Mesendoderm (in vitro differentiated cells): ENCODE measurements around the gene NBEAL2.

ENCODE experiments used
- DNase-seq: peaks from one replicate; pipeline ENCODE4 v3.0.0; 2013
- H2AK5ac ChIP-seq: 2 replicates; pipeline ENCODE4 v1.6.1; 2013; ENCODE audit warnings: low read length, inconsistent platforms
- H2BK120ac ChIP-seq: 2 replicates; pipeline ENCODE4 v1.6.1; 2013; ENCODE audit warnings: low read depth, mild to moderate bottlenecking, low read length, moderate library complexity, mixed read lengths
- H2BK15ac ChIP-seq: replicated peaks from 2 replicates; pipeline ENCODE4 v1.6.1; 2013; ENCODE audit warnings: low read depth, mild to moderate bottlenecking, moderate library complexity
- H2BK5ac ChIP-seq: 2 replicates; pipeline ENCODE4 v1.6.1; 2013; ENCODE audit warnings: low read length, inconsistent platforms
- H3K18ac ChIP-seq: 2 replicates; pipeline ENCODE4 v1.6.1; 2013; ENCODE audit warnings: mild to moderate bottlenecking, low read length, mixed read lengths
- H3K23ac ChIP-seq: one replicate; pipeline ENCODE4 v1.6.1; 2013; ENCODE audit warnings: low read length
- H3K27ac ChIP-seq: 2 replicates; pipeline ENCODE4 v1.5.1; 2013; ENCODE audit warnings: low read depth, mild to moderate bottlenecking, inconsistent platforms, low read length, moderate library complexity
- H3K27me3 ChIP-seq: 2 replicates; pipeline ENCODE4 v1.6.1; 2013; ENCODE audit warnings: low read length, control low read depth, mild to moderate bottlenecking, inconsistent platforms; ENCODE audit not compliant: insufficient read depth, poor library complexity
- H3K36me3 ChIP-seq: 2 replicates; pipeline ENCODE4 v1.6.1; 2013; ENCODE audit warnings: low read length, inconsistent platforms; ENCODE audit not compliant: control insufficient read depth, insufficient read depth
- H3K4ac ChIP-seq: one replicate; pipeline ENCODE4 v1.6.1; 2013; ENCODE audit warnings: low read depth, mild to moderate bottlenecking, low read length, moderate library complexity
- H3K4me1 ChIP-seq: 2 replicates; pipeline ENCODE4 v1.6.1; 2013; ENCODE audit warnings: low read depth, low read length, inconsistent platforms; ENCODE audit not compliant: control insufficient read depth
- H3K4me2 ChIP-seq: 2 replicates; pipeline ENCODE4 v1.6.1; 2013; ENCODE audit warnings: low read length
- H3K4me3 ChIP-seq: 2 replicates; pipeline ENCODE4 v1.5.1; 2013; ENCODE audit warnings: mild to moderate bottlenecking, low read length
- H3K56ac ChIP-seq: one replicate; pipeline ENCODE4 v1.6.1; 2013; ENCODE audit warnings: low read length
- H3K79me1 ChIP-seq: 2 replicates; pipeline ENCODE4 v1.6.1; 2013; ENCODE audit warnings: low read length, inconsistent platforms
- H3K79me2 ChIP-seq: 2 replicates; pipeline ENCODE4 v1.6.1; 2013; ENCODE audit warnings: mild to moderate bottlenecking, low read length; ENCODE audit not compliant: control insufficient read depth, insufficient read depth
- H3K9ac ChIP-seq: 2 replicates; pipeline ENCODE4 v1.6.1; 2013; ENCODE audit warnings: low read length, inconsistent platforms
- H4K5ac ChIP-seq: one replicate; pipeline ENCODE4 v1.6.1; 2013; ENCODE audit warnings: low read length
- H4K8ac ChIP-seq: one replicate; pipeline ENCODE4 v1.6.1; 2013; ENCODE audit warnings: low read depth, mild to moderate bottlenecking, control low read depth, low read length, moderate library complexity
- WGBS: extraction: QIAGEN DNeasy Blood & Tissue Kit; methylation state at CpG from one replicate; pipeline ENCODE4 v1.1.7; 2013; ENCODE audit warnings: low lambda C conversion rate, missing lambda C conversion rate; ENCODE audit not compliant: insufficient coverage; ENCODE audit errors: extremely low coverage; 5-methylcytosine and 5-hydroxymethylcytosine counted together

Gene NBEAL2

GRCh38 chr3:46935989-46936558 is 43.4 kb upstream of the NBEAL2 start:
- H2AK5ac ChIP-seq: no peak overlapping the region
- no peak overlapping the region for H3K4ac ChIP-seq
- no peak overlapping the region for H4K8ac ChIP-seq
- no CpG with 5 or more reads among the region's 7 CpGs for WGBS
- peak overlapping the region; percentile 45 for H3K27ac ChIP-seq
- H3K79me2 ChIP-seq: peaks cover 40% of the 10 kb centered on the region
- no peak overlapping the region for H3K18ac ChIP-seq
- H2BK5ac ChIP-seq: no peak overlapping the region
- no peak overlapping the region for H3K56ac ChIP-seq
- no peak overlapping the region for H3K23ac ChIP-seq
- no peak overlapping the region for H2BK120ac ChIP-seq
- H2BK15ac ChIP-seq: no peak overlapping the region
- no peak overlapping the region for H3K4me3 ChIP-seq
- H3K36me3 ChIP-seq: no peaks in the 10 kb centered on the region
- H3K4me1 ChIP-seq: peaks cover 9% of the 10 kb centered on the region
- DNase-seq: no peak
- H4K5ac ChIP-seq: no peak overlapping the region
- H3K4me2 ChIP-seq: no peak overlapping the region
- no peaks in the 10 kb centered on the region for H3K27me3 ChIP-seq
- H3K9ac ChIP-seq: peak overlapping the region; percentile 7
- H3K79me1 ChIP-seq: peaks cover 47% of the 10 kb centered on the region

- H3K4me3 ChIP-seq: no peak overlapping the region
- H3K23ac ChIP-seq: no peak overlapping the region
- H3K4me1 ChIP-seq: peaks cover 9% of the 10 kb centered on the region
- H2BK15ac ChIP-seq: no peak overlapping the region
- no peak overlapping the region for H4K5ac ChIP-seq
- H2AK5ac ChIP-seq: no peak overlapping the region
- H3K36me3 ChIP-seq: no peaks in the 10 kb centered on the region
- no peak overlapping the region for H3K9ac ChIP-seq
- no peak overlapping the region for H3K18ac ChIP-seq
- H3K56ac ChIP-seq: no peak overlapping the region
- H3K79me1 ChIP-seq: peaks cover 45% of the 10 kb centered on the region
- no peak overlapping the region for H3K4ac ChIP-seq
- no peak overlapping the region for H2BK120ac ChIP-seq
- H2BK5ac ChIP-seq: no peak overlapping the region
- no peak for DNase-seq
- no peak overlapping the region for H3K4me2 ChIP-seq
- WGBS: no CpG with 5 or more reads among the region's 5 CpGs
- no peaks in the 10 kb centered on the region for H3K27me3 ChIP-seq
- peaks cover 40% of the 10 kb centered on the region for H3K79me2 ChIP-seq
- H4K8ac ChIP-seq: no peak overlapping the region
- H3K27ac ChIP-seq: no peak overlapping the region
These were observed 42.7 kb upstream of the NBEAL2 start for GRCh38 chr3:46936733-46937250.

GRCh38 chr3:46938118-46938517 is 41.3 kb upstream of the NBEAL2 start:
- peaks cover 41% of the 10 kb centered on the region for H3K79me2 ChIP-seq
- H3K23ac ChIP-seq: no peak overlapping the region
- H3K18ac ChIP-seq: no peak overlapping the region
- no peak overlapping the region for H3K27ac ChIP-seq
- H2AK5ac ChIP-seq: no peak overlapping the region
- no peak overlapping the region for H3K4me2 ChIP-seq
- no peak overlapping the region for H4K8ac ChIP-seq
- peaks cover 13% of the 10 kb centered on the region for H3K4me1 ChIP-seq
- H2BK5ac ChIP-seq: no peak overlapping the region
- no peaks in the 10 kb centered on the region for H3K36me3 ChIP-seq
- no peaks in the 10 kb centered on the region for H3K27me3 ChIP-seq
- no CpG with 5 or more reads among the region's 2 CpGs for WGBS
- no peak overlapping the region for H3K4me3 ChIP-seq
- no peak overlapping the region for H2BK15ac ChIP-seq
- peaks cover 44% of the 10 kb centered on the region for H3K79me1 ChIP-seq
- no peak overlapping the region for H4K5ac ChIP-seq
- no peak overlapping the region for H3K4ac ChIP-seq
- no peak overlapping the region for H3K56ac ChIP-seq
- no peak for DNase-seq
- H2BK120ac ChIP-seq: no peak overlapping the region
- no peak overlapping the region for H3K9ac ChIP-seq

GRCh38 chr3:46939578-46940445 is 39.7 kb upstream of the NBEAL2 start:
- Histone ChIP-seq H3K18ac (no peak overlapping the region), H3K27me3 (no peaks in the 10 kb centered on the region), H3K4me3 (no peak overlapping the region), H3K27ac (no peak overlapping the region), H3K4me2 (no peak overlapping the region), H2BK120ac (no peak overlapping the region), H4K8ac (no peak overlapping the region), H3K79me1 (peaks cover 44% of the 10 kb centered on the region), H2BK5ac (no peak overlapping the region), H2AK5ac (no peak overlapping the region), H3K4ac (no peak overlapping the region), H4K5ac (no peak overlapping the region), H3K56ac (no peak overlapping the region), H3K23ac (no peak overlapping the region), H2BK15ac (no peak overlapping the region), H3K4me1 (peaks cover 22% of the 10 kb centered on the region), H3K9ac (no peak overlapping the region), H3K36me3 (no peaks in the 10 kb centered on the region), H3K79me2 (peaks cover 47% of the 10 kb centered on the region)
- peak; percentile 34 for DNase-seq
- no CpG with 5 or more reads among the region's 12 CpGs for WGBS

GRCh38 chr3:46942076-46942475 is 37.4 kb upstream of the NBEAL2 start:
- H3K27me3 ChIP-seq: no peaks in the 10 kb centered on the region
- H3K4ac ChIP-seq: no peak overlapping the region
- H3K36me3 ChIP-seq: no peaks in the 10 kb centered on the region
- H2AK5ac ChIP-seq: no peak overlapping the region
- no peak overlapping the region for H3K4me2 ChIP-seq
- H3K27ac ChIP-seq: no peak overlapping the region
- H4K8ac ChIP-seq: no peak overlapping the region
- no peak overlapping the region for H3K18ac ChIP-seq
- no peak overlapping the region for H3K23ac ChIP-seq
- no peak overlapping the region for H4K5ac ChIP-seq
- H3K79me1 ChIP-seq: peaks cover 58% of the 10 kb centered on the region
- peaks cover 62% of the 10 kb centered on the region for H3K79me2 ChIP-seq
- H3K56ac ChIP-seq: no peak overlapping the region
- H2BK120ac ChIP-seq: no peak overlapping the region
- no peak overlapping the region for H3K9ac ChIP-seq
- H2BK5ac ChIP-seq: no peak overlapping the region
- H2BK15ac ChIP-seq: no peak overlapping the region
- DNase-seq: no peak
- H3K4me1 ChIP-seq: peaks cover 27% of the 10 kb centered on the region
- H3K4me3 ChIP-seq: no peak overlapping the region
- WGBS: no CpG with 5 or more reads among the region's 7 CpGs
